SH-SY5Y (cell line): ENCODE measurements around the gene CROCC2.

ENCODE experiments used
- GATA2 ChIP-seq: IDR thresholded peaks from 2 replicates; pipeline ENCODE4 v1.6.1; 2011; ENCODE audit warnings: mild to moderate bottlenecking, low read depth, low read length
- GATA3 ChIP-seq: IDR thresholded peaks from 2 replicates; pipeline ENCODE4 v1.6.1; 2011; ENCODE audit warnings: low read depth, mild to moderate bottlenecking, low read length, moderate library complexity

DNA sequence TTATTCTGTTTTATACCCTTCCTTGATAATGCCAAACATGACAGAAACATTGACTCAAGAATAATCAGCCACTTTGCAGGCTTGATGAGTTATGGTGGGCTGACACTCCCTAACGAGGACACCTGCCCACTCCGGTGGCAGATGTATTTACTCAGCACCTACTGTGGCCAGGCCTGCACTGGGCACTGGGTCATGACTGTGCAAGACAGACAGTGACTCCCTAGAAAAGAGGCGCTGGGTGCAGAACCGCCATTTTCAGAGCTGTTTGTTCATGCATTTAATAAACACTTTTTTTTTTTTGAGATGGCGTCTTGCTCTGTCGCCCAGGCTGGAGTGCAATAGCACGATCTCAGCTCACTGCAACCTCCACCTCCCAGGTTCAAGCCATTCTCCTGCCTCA is 124.7 kb downstream of the CROCC2 start:
- TF ChIP-seq GATA2 (no peak), GATA3 (no peak)
